RKO (cell line): ENCODE results near the gene TP73.

Source experiments
- DNase-seq: peaks from one replicate; pipeline ENCODE4 v3.0.0-alpha.2; 2016; ENCODE audit warnings: low spot score

TP73 gene

GRCh38 chr1:3651930-3652547 is at the start of gene TP73:
Gene TP73, plus strand, starts transcription at chr1:3652516. Its CDS starts 29,850 bp downstream, at chr1:3682366.
- DNase-seq: peak; percentile 81

DNA sequence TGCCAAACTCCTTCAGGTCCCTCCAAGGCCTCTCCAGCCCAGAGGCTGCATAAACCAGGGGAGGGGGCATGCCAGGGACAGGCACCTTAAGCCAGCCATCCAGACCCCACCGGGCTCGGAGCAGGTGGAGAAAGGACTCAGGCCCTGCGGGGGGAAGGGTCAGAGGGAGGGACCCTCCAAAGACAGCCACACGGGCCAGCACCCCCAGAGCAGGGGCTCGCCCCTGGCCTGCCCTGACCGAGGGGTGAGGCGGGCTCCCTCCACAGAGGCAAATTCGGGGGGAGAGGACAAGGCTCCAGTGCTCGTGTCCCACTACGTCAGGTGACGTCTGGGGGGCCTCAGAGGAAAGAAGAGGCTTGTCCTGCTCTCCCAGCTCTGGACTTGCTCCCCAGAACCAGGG is 49.2 kb upstream of the TP73 start:
- DNase-seq: no peak

DNA sequence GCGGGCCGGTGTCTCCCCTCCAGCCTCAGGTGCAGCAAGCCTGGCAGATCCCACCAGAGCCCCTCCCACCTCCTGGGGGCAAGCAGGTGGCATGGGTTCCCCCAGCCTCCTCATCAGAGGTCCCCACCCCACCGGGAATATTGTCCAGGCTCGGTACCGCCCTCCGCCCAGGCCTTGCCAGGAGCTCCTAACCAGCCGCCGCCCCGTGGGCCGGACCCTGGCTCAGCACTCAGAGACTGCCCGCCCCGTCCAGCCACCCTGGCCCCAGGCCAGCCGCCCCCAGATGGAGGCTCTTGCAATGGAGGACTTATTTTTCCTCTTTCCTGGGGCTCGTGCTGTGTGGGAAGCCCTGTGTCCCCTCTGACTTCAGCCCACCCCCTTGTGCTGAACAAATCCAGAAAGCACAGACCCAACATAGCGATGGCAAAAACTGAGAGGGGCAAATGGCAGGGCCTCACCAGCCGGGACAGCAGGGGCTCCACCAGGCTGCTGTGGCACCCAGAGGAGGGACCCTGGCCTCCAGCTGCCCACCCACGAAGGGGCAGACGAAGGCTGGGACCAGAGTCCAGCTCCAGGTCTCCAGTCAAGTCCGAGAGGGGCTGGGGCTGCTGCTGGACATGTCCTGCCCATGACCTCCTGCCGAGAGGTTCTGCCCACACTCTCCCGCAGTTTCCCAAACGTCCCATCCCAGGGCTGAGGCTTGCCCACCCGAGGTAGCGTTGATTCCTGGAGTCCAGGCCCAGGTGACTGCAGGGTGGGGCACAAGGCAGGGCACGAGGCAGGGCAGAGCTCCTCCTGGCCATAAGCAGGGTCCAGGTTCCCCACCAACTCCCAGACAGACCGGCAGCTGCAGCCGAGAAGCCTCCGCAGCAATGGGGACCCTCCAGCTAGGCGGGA is 48.5 kb upstream of the TP73 start:
- DNase-seq: no peak

DNA sequence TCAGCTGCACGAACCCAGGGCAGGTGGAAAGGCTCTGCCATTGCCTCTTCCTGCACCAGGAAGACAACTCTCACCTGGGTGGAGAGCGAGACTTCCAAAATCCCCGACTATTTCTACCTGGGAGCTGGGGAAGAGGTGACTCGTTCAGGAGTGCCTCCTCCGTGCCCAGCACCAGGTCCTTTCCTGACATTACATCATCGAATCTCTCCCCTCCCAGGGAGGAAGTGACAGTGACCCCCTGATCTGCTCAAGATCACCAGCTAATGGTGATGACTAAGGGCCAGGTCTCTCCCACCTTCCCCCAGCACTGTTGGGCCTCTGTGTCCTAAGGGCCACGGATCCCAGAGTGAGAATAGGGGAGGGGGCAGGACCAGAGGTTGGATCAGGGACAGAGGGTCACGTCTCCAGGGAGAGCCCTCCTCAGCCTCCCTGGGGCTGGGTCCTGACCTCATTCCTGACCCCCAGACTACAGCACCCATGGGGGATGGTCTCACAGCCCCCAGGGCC is 47.8 kb upstream of the TP73 start:
- DNase-seq: no peak

DNA sequence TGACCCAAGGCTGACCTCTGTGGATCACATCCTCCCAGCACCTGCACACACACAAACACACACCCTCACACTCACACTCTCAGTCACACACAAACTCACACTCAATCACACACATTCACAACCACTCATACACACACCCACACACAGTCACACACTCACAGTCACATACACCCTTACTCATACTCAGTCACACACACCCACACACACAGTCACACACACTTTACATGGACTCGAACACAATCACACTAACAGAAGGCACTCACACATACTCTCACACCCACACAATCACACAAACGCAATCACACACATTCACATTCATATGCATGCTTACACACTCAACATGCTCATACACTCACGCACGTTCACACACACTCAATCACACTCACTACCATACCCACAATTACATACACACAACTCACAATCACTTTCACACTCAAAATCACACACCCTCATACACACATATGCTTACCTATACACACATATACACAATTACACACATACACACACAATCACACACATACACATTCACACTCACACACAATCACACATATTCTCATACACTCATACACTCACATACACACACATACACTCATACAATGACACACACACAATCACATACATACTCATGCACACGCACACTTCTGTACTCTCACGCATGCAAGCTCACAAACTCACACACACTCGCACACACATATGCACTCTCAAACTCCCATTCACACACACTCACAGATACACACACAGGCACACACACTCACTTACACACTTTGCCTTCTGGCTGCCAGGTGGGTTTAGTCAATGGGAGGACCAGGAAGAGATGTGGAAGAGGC is 47.1 kb upstream of the TP73 start:
- no peak for DNase-seq

GRCh38 chr1:3606779-3607702 is 45.3 kb upstream of the TP73 start:
- no peak for DNase-seq

GRCh38 chr1:3607703-3608065 is 44.6 kb upstream of the TP73 start:
- DNase-seq: no peak

DNA sequence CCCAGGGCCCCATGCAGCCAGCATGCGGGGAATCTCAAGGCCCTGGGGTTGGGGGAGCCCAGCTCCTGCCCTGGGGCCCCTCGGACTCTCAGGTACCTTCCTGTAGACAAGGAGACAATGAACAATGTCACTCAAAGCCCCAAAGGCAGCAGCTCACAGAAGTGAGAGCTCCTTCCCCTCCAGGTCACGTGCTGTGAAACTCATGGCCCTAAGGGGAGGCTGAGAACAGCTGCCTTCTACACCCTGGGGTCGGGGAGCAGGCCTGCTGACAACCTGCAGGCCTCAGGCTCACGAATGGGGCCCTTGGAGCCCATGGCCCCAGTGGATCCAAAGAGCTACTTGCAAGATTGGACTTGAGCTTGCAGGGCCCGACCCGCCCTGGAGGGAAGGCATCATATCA is 44.2 kb upstream of the TP73 start:
- DNase-seq: no peak

DNA sequence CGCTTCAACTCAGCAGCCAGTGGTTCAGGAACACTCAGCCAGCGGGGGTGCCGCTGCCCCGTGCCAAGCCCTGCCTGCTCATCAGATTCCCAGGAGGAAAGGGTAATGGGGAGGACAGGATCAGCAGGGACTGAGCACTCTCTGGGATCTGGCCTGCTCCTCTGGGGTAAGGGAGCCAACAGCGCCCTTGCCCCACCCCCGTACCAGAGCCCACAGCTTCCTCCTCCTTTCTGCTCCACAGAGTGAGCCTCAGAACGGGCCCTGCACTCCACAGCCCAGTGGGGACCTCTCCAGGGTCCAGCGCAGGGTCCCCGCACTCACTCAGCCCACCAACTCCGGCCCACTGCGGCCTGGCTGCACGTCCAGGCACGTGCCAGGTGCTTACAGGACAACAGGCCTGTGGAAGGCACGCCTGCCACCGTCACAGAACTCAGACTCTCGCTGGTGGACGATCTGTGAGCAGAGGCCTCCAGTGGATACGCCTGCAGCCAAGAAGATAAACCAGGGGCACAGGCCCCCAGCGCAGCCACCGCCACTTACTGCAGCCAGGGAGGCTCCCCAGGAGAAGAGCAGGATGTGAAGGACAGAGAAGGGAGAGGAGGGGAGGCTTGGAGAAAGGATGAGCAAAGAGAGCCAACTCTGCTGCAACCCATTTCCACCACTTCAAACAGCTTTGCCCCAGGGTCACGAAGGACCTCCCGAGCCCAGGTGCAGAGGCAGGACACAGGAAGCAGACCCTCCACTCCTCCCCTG is 43.1 kb upstream of the TP73 start:
- DNase-seq: no peak

GRCh38 chr1:3609769-3610526 is 42.4 kb upstream of the TP73 start:
- DNase-seq: no peak

GRCh38 chr1:3610527-3611169 is 41.7 kb upstream of the TP73 start:
- DNase-seq: no peak

GRCh38 chr1:3611170-3612019 is 40.9 kb upstream of the TP73 start, which contains the start of gene MEGF6:
Gene MEGF6, minus strand, starts transcription at chr1:3611508. Its CDS starts 240 bp downstream, at chr1:3611268.
- no peak for DNase-seq

- DNase-seq: no peak
Measured at GRCh38 chr1:3612123-3612522, 40.2 kb upstream of the TP73 start.

GRCh38 chr1:3614755-3615742 is 37.3 kb upstream of the TP73 start:
- DNase-seq: no peak

DNA sequence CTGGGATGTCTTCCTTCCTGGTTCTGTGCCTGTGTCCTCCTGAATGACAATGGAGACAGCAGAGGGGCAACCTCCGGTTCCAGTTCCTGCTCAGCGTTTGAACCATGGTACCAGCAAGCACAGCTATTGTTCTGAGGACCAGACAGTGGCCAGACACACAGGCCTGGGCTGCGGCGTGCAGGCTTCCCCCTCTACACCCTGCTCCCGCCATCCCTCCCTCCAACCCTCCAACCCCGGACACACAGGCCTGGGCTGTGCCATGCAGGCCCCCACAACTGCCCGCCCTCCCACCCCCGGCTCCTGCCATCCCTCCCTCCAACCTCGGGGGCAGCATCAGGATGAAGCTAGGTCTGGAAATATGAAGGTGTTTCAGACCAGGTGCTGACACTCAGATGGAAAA is 35.5 kb upstream of the TP73 start:
- DNase-seq: no peak

- DNase-seq: no peak
Measured at GRCh38 chr1:3617806-3618345, 34.4 kb upstream of the TP73 start.

GRCh38 chr1:3618531-3618880 is 33.8 kb upstream of the TP73 start:
- no peak for DNase-seq
